Nephron (organoid): ENCODE data around the gene MACROD2.

ENCODE experiments used
- H3K27ac Mint-ChIP-seq, 3 experiments: 2 replicates each; pipeline ENCODE4 v1.8.0; 2020; ENCODE audit warnings: mixed read lengths in 3 of 3, mild to moderate bottlenecking in 2 of 3, moderate library complexity in 1 of 3
- H3K27me3 Mint-ChIP-seq: 2 replicates; pipeline ENCODE4 v1.8.0; 2021; ENCODE audit warnings: low read depth, mild to moderate bottlenecking, moderate library complexity, mixed read lengths
- H3K36me3 Mint-ChIP-seq: 2 replicates; pipeline ENCODE4 v1.8.0; 2020; ENCODE audit warnings: low read depth, mixed read lengths
- H3K4me1 Mint-ChIP-seq: 2 replicates; pipeline ENCODE4 v1.8.0; 2020; ENCODE audit warnings: mixed read lengths
- H3K4me3 Mint-ChIP-seq, 3 experiments: 2 replicates each; pipeline ENCODE4 v1.8.0; 2020; ENCODE audit warnings: mild to moderate bottlenecking in 3 of 3, mixed read lengths in 3 of 3, moderate library complexity in 2 of 3
- H3K9me3 Mint-ChIP-seq: 2 replicates; pipeline ENCODE4 v1.8.0; 2020; ENCODE audit warnings: mixed read lengths
- TF ChIP-seq, protein P1 (sequence below), 3 experiments: fragments of 200-600 bp; sonication (generic); IDR thresholded peaks; one replicate each; pipeline ENCODE4 v1.5.0; 2021; ENCODE audit warnings: antibody characterized with exemption in 3 of 3; ENCODE audit not compliant: unreplicated experiment in 3 of 3

MACROD2 gene

DNA sequence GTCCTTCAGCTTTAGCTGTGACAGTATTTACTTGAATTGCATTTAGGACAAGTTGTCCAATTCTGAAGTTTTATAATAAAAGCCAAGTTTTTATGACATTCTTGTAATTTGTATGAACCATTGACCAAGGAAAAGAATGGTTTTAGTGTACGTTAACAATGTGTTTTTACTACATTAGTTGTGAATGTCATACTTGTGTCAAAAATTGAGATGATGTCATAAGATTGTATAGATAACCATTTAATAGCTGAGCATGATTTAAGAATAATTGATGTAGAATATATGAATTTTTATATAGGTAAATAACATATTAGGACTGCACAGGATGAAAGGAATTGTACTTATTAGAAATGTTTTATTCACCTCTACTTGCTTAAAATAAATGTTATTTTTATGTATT is 102.9 kb downstream of the MACROD2 start:
- no peaks in the 10 kb centered on the region for H3K36me3 Mint-ChIP-seq
- no peak overlapping the region for H3K27ac Mint-ChIP-seq
- no peaks in the 10 kb centered on the region for H3K4me1 Mint-ChIP-seq
- TF ChIP-seq, protein P1, sequence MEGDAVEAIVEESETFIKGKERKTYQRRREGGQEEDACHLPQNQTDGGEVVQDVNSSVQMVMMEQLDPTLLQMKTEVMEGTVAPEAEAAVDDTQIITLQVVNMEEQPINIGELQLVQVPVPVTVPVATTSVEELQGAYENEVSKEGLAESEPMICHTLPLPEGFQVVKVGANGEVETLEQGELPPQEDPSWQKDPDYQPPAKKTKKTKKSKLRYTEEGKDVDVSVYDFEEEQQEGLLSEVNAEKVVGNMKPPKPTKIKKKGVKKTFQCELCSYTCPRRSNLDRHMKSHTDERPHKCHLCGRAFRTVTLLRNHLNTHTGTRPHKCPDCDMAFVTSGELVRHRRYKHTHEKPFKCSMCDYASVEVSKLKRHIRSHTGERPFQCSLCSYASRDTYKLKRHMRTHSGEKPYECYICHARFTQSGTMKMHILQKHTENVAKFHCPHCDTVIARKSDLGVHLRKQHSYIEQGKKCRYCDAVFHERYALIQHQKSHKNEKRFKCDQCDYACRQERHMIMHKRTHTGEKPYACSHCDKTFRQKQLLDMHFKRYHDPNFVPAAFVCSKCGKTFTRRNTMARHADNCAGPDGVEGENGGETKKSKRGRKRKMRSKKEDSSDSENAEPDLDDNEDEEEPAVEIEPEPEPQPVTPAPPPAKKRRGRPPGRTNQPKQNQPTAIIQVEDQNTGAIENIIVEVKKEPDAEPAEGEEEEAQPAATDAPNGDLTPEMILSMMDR (IDR thresholded peaks at IDR 0.05; ENCODE audit: unreplicated experiment in 3 of 3) = no peak
- no peak overlapping the region for H3K4me3 Mint-ChIP-seq
- no peaks in the 10 kb centered on the region for H3K9me3 Mint-ChIP-seq
- no peaks in the 10 kb centered on the region for H3K27me3 Mint-ChIP-seq

DNA sequence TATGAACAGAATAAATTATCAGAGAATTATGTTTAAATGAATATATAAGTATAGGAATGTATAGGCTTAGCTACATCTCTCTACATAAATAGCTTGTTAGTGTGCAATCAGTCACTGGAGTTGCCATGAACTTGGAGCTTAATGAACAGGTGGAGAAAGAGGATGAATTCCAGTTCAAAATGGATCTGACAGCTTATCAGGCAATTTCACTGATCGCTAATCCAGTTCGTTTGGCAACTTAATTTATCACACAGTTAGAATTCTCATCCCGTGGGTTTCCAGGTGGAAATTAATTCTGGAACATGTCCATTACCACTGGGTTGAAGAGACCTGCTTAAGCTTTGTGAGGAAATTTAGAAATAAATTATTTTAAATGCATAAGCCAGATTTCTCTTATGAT is 118.1 kb downstream of the MACROD2 start:
- no peaks in the 10 kb centered on the region for H3K27me3 Mint-ChIP-seq
- H3K36me3 Mint-ChIP-seq = no peaks in the 10 kb centered on the region
- no peak overlapping the region for H3K27ac Mint-ChIP-seq
- H3K4me1 Mint-ChIP-seq = no peaks in the 10 kb centered on the region
- peaks cover 23% of the 10 kb centered on the region for H3K9me3 Mint-ChIP-seq
- TF ChIP-seq, protein P1 (IDR thresholded peaks at IDR 0.05; ENCODE audit: unreplicated experiment in 3 of 3) = no peak
- H3K4me3 Mint-ChIP-seq = no peak overlapping the region

DNA sequence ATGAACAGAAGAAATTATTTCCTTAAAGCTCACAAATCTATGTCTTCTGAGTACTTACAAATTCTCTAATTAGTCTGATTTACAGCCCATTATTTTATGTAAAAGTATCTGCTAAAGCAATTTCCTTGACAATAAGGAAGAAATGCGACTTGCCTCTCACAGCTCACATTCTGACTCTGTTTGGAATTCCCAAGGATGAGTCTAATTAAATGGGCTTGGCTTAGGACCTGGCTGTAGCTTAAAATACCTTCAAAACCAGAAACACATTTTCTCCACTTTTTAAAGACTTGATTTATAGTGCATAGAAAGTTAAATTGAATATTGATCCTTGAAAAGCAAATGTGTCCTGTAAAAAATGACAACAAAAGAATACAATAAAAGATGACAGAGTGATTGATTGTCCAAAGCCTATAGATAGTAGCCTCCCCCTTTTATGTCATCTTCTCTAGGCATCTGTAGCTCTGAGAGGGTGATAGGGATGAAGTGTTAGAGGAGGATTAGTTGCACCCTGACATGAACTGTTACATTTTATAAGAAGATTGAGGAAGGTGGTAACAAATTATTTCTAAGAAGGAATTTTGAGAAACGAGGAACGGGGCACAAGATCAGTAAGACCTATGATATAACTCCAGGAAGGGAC is 118.9 kb downstream of the MACROD2 start:
- Mint-ChIP-seq H3K27me3 (no peaks in the 10 kb centered on the region), H3K36me3 (no peaks in the 10 kb centered on the region), H3K4me3 (no peak overlapping the region), H3K4me1 (no peaks in the 10 kb centered on the region), H3K9me3 (peaks cover 19% of the 10 kb centered on the region), H3K27ac (no peak overlapping the region)
- TF ChIP-seq, protein P1 (IDR thresholded peaks at IDR 0.05; ENCODE audit: unreplicated experiment in 3 of 3) = no peak

DNA sequence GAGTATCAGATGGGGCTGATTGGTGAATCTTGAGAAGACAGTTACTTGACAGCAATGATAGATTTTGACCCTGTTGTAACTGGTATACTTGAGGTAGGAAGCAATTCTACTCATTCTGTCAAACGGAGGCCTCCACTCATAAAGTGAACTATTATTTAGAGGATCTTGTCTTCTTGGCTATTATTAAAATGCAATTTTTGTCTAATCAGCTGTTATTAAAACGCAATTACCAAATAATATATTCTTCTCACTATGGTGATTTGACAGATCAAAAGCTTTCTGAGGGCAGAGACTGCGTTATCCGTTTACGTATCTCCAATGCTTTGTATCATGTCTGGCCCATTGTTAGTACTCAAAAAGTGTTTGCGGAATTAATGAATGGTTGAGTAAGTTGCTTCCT is 120.7 kb downstream of the MACROD2 start:
- Mint-ChIP-seq H3K27ac (no peak overlapping the region), H3K36me3 (no peaks in the 10 kb centered on the region), H3K9me3 (peaks cover 4% of the 10 kb centered on the region), H3K4me1 (no peaks in the 10 kb centered on the region), H3K4me3 (no peak overlapping the region), H3K27me3 (no peaks in the 10 kb centered on the region)
- TF ChIP-seq, protein P1 (IDR thresholded peaks at IDR 0.05; ENCODE audit: unreplicated experiment in 3 of 3) = no peak

DNA sequence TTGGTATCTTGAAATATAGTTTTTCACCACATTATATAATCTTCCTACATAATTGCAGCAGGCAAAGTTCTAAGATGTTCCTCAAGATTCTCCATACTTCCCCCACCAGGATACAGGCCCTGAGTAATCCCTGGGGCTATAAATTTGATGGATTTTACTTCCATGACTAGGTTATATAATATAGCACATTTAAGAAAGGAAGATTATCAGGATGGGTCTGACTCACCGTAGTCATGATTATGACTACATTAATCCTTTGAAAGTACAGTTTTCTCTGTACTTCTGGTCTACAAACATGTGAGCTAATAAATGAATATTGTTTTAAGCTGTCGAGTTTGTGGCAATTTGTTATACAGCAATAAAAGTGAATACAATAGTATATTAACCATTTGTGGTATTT is 122.5 kb downstream of the MACROD2 start:
- no peaks in the 10 kb centered on the region for H3K9me3 Mint-ChIP-seq
- TF ChIP-seq, protein P1 (IDR thresholded peaks at IDR 0.05; ENCODE audit: unreplicated experiment in 3 of 3) = no peak
- no peaks in the 10 kb centered on the region for H3K36me3 Mint-ChIP-seq
- H3K4me3 Mint-ChIP-seq = no peak overlapping the region
- no peaks in the 10 kb centered on the region for H3K4me1 Mint-ChIP-seq
- no peak overlapping the region for H3K27ac Mint-ChIP-seq
- no peaks in the 10 kb centered on the region for H3K27me3 Mint-ChIP-seq

DNA sequence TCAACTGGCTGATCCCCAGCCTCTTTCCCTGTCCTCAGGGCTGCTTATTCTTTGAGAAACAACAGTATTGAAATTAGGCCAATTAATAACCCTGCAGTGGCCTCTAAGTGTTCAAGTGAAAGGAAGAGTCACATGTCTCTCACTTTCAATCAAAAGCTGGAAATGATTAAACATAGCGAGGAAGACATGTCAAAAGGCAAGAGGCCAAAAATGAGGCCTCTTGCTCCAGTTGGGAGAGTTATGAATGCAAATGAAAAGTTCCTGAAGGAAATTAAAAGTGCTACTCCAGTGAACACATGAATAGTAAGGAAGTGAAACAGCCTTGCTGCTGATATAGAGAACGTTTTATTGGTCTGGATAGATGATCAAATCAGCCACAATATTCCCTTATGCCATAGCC is 131.5 kb downstream of the MACROD2 start:
- Mint-ChIP-seq H3K9me3 (peaks cover 2% of the 10 kb centered on the region), H3K27me3 (no peaks in the 10 kb centered on the region), H3K4me3 (no peak overlapping the region), H3K4me1 (peaks cover 16% of the 10 kb centered on the region), H3K27ac (peak overlapping the region; percentile 42 to 54 (median 43)), H3K36me3 (no peaks in the 10 kb centered on the region)
- TF ChIP-seq, protein P1 (IDR thresholded peaks at IDR 0.05; ENCODE audit: unreplicated experiment in 3 of 3) = no peak
